HG03097 (cell line): Measurements from ENCODE around the gene REEP5.
"Not testable (repeated sequence)": the region's sequence is repeated elsewhere in the genome, so short reads cannot be mapped to it uniquely, and the experiment has no call there.

ENCODE experiments used
- ATAC-seq: cut with Tn5 transposase; IDR thresholded peaks from one replicate; pipeline ENCODE4 v1.9.1; 2021; ENCODE audit not compliant: unreplicated experiment, low FRiP score

REEP5 gene

DNA sequence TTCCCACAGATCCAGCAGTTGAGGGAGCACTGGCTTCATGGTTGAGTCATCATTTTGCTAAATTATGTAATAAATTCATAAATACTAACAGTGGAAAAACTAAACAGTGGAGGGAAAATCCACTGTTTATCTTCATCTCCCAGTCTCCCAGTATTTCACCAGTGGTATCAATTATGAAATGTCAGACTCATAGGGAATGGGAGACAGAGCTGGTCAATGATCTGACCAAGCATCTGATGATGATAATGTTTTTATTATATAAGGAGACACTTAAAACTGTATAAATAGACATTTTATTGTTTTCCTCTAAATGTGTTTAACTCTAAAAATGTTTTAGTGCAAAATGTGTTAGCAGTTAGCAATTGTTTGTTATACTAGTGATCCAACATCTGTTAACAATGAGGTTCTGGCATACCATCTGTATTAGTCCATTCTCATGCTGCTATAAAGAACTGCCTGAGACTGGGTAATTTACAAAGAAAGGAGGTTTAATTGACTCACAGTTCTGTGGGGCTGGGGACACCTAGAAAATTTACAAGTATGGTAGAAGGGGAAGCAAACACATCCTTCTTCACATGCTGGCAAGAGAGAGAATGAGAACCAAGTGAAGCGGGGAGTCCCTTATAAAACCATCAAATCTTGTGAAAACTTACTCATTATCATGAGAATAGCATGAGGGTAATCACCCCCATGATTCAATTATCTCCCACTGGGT lies 11.8 kb upstream of the REEP5 start:
- ATAC-seq, result no peak

DNA sequence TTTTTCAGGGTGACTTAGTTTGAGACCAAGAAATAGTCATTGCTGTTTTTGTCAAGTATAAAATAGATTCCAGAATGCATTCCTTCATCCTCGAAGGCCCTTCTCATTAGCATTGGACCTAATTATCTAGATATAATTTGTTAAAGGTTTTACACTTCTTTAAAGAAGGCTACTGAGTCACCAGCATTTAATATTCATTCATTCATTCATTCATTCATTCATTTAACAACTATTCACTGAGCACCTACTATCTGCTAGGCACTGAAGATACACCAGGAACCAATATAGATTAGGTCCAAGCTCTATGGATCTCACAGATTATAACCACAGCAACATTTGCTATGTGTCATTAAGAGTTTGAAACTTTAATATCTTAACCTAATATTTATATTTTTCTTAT lies 11.1 kb upstream of the REEP5 start:
- ATAC-seq, result no peak

DNA sequence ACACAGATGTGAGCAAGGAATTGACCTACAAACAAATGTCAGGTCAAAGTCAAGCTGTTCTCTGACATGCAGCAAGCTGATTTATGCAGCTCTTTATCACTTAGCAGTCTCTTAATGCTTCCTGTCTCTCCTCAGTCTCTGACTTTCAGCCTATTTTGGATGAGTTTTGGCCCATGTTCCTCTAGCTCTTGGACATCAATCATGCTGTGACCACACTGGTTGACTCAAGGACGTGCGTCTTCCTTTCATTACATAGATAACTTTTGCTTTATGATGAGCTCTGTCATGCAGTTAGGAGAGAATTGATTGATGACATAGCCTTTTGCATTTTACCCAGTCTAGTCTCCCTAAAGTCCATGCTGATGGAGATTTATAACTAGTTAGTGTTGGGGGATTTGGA lies 9.4 kb upstream of the REEP5 start:
- ATAC-seq, result no peak

DNA sequence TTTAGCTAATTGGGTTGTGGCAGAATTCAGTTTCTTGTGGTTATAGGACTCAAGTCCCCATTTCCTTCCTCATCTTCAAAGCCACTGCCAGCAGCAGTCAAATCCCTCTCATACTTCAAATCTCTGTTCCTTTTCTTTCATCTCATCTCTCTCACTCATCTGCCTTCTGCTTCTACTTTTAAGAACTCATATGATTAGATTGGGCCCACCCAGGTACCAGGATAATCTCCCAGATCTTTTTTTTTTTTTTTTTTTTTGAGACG lies 8.0 kb upstream of the REEP5 start:
- ATAC-seq, result peak; percentile 41

DNA sequence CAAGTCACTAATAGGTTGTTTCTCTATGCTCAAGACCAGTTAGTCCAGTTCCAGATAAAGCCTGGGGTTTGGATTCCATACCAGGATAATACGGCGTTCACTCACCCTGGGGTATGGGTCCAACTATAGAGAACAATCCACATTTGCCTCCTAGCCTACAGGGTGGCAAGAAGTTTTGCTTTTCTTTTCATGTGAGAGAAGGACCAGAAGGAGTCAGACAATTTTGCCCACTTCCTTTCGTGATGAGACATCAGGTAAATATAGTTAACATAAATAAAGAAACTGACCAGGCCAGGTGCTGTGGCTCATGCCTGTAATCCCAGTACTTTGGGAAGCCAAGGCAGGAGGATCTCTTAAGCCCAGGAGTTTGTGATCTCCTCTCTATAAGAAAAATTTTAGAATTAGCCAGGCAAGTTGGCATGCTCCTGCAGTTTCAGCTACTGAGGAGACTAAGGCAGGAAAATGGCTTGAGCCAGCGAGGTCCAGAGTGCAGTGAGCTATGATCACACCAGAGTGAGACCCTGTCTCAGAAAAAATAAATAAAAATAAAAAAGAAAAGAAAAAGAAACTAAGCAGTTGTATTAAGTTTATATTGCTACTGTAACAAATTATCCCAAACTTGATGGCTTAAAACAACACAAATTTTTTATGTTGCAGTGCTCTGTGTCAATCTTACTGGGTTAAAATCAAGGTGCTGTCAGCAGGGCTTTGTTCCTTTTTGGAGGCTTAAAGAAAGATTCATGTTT lies 7.5 kb upstream of the REEP5 start:
- peak; percentile 69 for ATAC-seq

DNA sequence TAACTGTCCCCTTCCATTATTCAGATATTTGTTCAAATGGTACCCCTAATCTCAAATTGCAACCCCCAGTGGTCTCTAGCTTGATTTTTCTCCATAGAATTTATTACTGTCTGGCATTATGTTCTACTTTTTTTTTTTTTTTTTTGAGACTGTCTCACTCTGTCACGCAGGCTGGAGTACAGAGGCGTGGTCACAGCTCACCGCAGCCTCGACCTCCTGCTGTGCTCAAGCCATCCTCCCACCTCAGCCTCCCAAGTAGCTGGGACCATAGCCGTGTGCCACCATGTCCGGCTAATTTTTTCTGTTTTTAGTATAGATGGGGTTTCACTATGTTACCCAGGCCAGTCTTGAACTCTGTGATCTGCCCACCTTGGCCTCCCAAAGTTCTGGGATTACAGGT lies 2.0 kb upstream of the REEP5 start:
- no peak for ATAC-seq

DNA sequence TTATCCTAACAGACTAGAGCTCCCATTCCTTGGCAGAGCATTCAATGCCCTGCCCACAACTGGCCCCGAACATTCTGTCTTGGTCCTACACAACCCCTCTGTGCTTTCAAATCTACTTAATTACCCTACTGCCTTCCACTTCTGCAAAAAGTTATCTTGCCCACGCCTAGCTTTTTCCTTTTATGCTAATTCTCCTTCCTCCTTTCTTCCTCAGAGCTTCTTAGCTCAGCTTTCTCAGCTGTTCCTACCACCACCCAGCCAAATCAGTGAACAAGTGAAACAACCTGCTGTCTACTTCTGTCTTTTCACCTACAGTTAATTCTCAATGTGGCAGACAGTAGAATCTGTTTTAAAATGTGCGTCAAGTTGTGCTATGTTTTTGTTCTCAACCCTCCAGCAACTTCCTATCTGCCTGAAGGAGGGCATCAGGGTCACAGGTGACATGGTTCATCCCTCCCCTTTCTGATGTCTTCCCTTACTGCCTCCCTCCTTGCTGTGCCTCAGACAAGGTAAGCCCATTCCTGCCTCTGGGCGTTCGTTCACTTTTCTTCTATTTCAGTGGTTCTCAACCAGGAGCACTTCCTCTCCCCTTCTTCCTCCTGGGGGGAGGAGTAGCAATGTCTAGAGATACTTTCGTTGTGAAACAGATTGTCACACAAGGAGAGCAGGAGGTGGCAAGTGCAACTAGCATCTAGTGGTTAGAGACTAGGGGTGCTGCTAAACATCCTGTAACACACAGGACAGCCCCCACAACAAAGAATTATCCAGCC lies 1.3 kb upstream of the REEP5 start:
- ATAC-seq, result peak; percentile 53

DNA sequence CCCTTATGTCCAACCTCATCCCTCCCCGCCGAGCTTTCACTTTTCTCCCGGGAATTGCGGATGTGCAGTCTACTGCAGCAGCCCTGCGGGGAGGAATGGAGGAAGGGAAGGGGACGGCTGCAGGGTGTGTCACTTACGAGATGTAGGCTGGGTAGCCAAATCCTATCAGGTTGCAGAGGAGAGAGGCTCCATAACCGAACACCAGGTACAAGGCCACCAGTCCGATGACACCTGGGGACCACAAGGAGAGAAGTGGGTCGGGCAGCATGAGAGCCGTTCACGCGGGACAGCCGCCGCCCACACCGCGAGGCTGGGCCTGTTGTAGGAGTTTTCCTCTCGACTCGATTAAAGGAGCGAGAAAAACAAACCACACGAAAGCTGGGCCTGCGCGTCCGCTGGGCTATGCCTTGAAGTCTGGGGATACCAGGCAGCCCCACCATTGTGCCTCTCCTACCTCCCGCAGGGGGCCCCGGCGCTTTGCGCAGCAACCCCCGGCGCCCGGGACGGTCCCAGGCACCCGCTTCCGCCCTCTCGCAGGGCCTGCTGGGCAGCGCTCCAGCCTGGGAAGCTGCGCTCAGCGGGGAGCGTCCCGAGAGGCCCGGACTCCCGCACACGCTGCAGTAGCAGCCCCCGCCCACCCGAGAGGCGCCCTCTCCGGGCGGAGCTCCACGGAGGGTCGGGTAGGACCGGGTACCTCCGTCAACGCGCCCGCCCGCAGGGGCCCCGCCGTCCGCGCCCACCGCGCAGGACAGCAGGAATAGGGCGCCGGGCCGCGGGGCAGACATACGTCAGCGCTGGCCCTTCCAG lies 798 bp downstream of the REEP5 start:
- ATAC-seq, result peak; percentile 19

DNA sequence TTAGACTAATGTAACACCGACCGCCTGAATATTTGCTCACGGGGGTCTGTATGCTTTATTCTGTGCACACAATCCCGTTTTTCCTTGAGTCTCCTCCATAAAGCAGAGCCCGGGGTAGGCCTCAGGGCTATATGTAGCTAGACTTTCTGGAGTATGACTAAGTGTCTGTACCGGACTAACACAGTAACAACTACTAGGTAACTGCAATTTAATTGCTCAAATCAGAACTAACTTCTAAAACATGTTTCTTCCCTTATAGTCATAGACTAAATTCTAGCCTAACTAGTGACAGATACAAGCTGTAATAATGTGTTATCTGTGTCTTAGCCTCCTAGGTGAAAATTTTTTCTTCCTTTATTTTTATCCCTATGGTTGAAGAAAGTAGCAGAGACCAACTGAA lies 2.1 kb downstream of the REEP5 start:
- no peak for ATAC-seq

DNA sequence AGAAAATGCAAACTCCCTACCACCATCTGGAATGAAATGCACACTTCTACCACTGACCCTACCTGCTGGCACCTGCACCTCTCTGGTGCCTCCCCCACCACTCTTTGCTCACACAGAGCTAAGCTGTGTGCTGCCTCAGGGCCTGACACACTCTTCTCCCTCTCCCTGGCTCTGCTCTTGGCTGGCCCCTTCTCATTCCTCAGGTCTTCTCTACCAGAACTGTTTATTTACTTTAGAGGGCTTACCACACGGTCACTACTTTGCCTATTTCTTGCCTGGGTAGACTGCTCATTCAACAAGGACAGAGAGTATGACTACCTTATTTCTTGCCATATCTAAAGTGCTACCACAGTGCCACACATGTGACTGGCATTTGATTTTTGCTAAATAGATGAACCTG lies 3.3 kb downstream of the REEP5 start:
- ATAC-seq, result no peak

DNA sequence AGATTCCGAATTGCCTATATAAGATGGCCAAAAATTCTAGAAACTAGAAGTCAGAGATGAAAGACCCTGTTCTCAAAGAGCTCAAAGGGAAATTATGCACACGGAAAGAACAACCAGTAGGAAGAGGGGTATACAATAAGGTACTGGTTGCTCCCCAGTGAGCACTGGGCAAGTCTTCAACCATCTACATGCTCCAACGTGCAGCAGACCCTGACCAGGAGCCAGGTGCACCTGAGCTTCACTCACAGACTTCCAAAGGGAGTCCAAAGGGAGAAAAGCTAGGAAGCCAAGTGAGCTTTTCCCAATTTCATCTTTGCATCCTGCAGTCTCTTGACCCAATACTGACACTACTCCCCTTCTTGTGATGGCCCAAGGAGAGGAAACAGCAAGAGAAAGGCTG lies 3.9 kb downstream of the REEP5 start:
- ATAC-seq, result no peak

DNA sequence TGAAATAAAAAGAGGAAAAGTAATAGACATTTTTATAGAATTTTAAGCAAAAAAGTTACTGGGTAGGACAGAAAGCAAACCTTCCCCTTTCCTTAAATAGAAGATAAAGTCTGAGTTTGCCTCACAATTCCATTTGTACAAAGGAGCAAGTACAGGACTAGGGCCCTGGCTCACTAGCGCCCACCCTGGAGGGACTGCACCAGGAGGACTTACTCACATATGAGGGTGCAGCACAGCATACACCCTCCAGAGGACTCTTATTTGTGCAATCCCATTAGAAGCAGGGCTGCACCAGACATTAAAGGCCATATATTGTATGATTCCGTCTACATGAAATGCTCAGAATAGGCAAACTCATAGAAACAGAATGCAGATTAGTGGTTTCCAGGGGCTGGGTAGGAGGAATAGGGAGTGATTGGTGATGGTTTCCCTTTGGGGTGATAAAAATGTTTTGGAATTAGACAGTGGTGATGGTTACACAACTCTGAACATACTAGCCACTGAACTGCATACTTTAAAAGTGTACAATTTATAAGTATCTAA lies 4.5 kb downstream of the REEP5 start:
- no peak for ATAC-seq

DNA sequence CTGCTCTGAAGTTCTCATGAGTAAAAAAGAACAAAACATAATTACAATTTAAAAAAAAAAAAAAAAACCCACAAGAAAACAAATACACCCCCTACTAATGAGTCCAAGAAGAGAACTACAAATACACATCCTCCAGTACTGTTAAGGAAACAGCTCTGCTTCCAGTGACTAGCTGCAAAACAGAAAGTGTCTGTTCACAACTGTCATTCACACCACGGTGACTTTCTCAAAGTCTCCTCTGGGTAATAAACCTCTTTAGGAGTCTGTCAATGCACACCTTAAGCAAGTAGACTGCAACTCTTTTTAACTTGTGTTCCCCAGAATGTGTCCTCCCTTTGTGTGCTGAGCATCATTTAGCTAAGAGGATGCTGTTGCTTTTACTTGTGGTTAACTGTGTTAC lies 6.2 kb downstream of the REEP5 start:
- no peak for ATAC-seq

DNA sequence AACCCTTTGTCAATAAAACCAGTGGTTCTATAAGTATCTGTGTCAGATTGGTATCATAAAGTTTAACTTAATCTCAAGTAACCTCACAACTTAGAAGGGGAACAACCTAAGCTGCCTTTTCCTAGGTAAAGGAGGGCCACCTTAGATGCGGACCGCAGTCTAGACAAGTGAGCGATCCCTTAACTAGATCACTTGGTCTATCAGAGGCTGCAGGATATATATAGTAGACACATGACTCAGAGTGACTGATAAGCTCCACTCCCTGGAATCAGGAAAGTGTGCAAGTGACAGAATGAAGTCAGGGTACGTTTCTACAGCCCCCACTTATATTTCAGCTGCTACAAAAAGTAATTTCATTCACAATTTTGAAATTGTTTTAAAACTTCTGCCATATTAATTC lies 7.4 kb downstream of the REEP5 start:
- no peak for ATAC-seq

DNA sequence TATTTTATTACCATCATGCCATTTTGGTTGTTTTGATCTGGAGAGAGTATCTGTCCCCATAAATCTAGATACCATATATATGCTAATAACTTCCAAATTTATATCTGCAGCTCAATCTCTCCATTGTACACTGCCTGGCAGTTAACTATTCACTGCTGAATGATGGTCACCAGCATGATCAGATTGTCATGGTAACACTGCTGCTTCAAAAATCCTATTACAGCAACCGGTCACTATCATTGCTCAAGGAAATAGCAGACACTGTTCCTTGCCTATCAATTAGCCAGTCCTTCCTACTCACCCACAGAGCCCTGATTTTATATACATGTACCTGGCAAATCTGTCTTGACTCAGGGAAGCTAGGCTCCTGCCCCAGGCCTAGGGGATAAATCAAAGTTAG lies 11.5 kb downstream of the REEP5 start:
- no peak for ATAC-seq

DNA sequence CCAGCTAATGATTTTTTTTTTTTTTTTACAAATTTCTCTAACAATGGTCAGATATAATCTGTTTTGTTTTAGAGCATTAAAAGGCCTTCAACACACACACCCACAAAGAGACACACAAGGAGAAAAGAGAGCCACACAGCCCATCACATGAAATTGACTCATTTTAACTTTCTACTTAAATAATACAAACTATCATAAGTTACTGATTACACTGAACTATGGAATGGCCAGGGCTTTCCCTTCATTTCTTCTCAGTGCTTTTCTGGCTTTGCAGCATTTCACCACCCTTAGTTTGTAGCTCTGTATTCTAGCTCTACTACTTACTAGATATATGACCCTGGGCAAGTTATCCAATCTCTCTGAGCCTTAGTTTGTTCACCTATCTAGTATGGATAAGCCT lies 13.2 kb downstream of the REEP5 start:
- ATAC-seq, result no peak

DNA sequence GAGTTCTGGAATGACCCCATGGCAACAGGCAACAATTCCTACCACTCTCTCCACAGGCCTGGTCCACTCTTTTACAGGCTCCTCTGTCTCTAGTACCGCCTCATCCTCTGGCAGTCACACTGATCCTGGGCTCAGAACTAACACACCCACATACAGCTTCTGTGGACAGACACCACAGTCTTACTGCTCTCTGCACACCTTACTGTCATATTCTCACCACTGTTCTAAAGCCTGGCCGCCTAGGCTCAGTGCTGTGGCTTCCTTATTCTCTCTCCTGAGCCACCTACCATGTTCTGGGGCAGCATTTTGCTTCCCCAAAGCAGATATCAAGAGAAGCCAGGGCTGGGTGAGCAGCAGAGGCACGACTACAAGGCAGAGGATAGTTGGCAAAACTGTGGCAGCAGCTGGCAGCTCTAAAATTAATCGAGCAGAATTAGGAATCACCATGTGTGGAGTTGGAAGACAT lies 14.8 kb downstream of the REEP5 start:
- no peak for ATAC-seq

DNA sequence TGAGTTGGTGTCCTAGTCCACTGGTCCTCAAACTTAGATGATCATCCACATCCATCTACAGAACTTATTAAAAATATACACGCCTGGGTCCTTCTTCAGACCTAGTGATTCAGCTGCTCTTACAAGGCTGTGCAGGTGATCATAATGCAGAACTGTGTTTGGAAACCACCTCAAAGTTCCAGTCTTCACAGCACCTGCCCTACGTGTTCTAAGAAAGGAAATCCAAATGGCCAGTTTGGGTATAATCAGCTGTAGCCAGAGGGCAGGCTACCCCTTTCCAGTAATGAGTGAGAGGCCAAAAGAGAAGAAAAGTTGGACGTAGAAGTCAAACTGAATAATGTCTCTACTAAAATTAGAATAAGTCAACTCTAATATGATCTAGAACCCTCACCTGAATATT lies 15.4 kb downstream of the REEP5 start:
- no peak for ATAC-seq

DNA sequence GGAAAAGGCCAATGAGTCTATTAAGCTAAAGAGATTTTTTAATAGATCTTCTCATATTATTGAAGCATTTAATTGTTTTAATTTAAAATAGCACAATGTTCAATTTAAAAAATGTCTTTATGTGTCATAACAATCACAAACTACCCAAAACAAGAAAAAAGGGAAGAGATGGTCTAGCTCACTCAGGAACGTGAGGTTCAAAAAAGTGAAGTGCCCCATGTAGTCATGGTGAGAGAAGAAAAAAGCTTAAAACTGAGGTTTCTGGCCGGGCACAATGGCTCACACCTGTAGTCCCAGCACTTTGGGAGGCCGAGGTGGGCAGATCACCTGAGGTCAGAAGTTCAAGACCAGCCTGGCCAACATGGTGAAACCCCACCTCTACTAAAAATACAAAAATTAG lies 17.0 kb downstream of the REEP5 start:
- not testable (repeated sequence) for ATAC-seq

DNA sequence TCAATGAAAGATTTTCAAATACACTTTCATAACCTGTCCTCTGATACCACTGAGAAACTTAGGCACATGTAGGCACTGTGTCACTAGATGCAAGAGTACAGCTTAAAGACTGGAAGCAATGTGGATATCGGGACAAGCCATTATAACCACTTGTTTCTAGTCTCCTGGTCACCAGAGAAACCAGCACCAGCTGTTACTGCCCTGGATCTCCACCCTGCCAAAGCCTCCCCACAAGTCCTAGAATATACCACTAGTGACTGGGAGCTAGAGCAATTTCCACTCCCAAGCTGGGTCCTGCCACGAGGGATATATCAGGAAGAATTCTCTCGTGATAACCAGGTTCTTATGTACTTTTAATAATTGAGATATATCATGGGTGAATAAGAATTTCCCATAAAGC lies 19.5 kb downstream of the REEP5 start:
- ATAC-seq, result no peak

DNA sequence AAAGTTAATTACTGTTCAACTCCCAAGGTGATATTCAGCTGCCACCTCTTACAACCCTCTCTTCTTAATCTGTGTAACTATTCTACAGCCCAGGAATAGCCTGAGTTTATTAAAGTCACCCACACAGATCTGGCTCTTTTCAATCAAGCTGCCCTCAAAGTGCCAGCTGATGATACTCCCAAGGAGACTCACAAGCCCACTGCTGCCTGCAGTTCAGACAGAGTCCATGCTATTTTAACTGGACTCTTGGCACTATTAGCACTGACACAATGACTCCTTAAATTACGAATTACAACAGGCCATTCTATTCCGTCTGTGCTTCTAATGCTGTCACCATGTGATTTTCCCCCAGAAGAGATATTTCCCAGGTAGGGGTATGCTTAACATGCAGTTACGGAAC lies 26.3 kb downstream of the REEP5 start:
- ATAC-seq, result no peak
